Neural crest cell (in vitro differentiated cells): Measurements from ENCODE around the gene FN1. TPM values are rescaled to one million over a fixed set of nuclear protein-coding genes. Genes with fewer than 3 reads are reported as not detected.
"Not testable (repeated sequence)": the region's sequence is repeated elsewhere in the genome, so short reads cannot be mapped to it uniquely, and the experiment has no call there.

Source experiments
- DNase-seq: peaks from one replicate; pipeline ENCODE4 v3.0.0; 2021; ENCODE audit warnings: low read depth, mixed read lengths, low spot score
- H3K27ac Mint-ChIP-seq: one replicate; pipeline ENCODE4 v1.8.0; 2021; ENCODE audit warnings: mild to moderate bottlenecking, mixed read lengths; ENCODE audit not compliant: unreplicated experiment
- H3K27me3 Mint-ChIP-seq: 2 replicates; pipeline ENCODE4 v1.8.0; 2021; ENCODE audit warnings: low read depth, mild to moderate bottlenecking, mixed read lengths
- H3K36me3 Mint-ChIP-seq: 2 replicates; pipeline ENCODE4 v1.8.0; 2021; ENCODE audit warnings: low read depth, mild to moderate bottlenecking, mixed read lengths
- H3K4me1 Mint-ChIP-seq: 2 replicates; pipeline ENCODE4 v1.8.0; 2021; ENCODE audit warnings: mixed read lengths
- H3K4me3 Mint-ChIP-seq: one replicate; pipeline ENCODE4 v1.8.0; 2021; ENCODE audit warnings: mild to moderate bottlenecking, mixed read lengths
- H3K9me3 Mint-ChIP-seq: 2 replicates; pipeline ENCODE4 v1.8.0; 2021; ENCODE audit warnings: mixed read lengths
- total RNA-seq: library from RNA; stranded (reverse); gene quantifications from 2 replicates; pipeline ENCODE4 v1.2.1, GENCODE V29; 2021
- TF ChIP-seq, protein P1 (sequence below): fragments of 200-600 bp; sonication (generic); conservative IDR thresholded peaks from 2 replicates; pipeline ENCODE4 v1.5.0; 2021; ENCODE audit warnings: antibody characterized with exemption, mild to moderate bottlenecking

Gene FN1
- total RNA-seq, 1 donor from 2014 or later = 103 TPM

DNA sequence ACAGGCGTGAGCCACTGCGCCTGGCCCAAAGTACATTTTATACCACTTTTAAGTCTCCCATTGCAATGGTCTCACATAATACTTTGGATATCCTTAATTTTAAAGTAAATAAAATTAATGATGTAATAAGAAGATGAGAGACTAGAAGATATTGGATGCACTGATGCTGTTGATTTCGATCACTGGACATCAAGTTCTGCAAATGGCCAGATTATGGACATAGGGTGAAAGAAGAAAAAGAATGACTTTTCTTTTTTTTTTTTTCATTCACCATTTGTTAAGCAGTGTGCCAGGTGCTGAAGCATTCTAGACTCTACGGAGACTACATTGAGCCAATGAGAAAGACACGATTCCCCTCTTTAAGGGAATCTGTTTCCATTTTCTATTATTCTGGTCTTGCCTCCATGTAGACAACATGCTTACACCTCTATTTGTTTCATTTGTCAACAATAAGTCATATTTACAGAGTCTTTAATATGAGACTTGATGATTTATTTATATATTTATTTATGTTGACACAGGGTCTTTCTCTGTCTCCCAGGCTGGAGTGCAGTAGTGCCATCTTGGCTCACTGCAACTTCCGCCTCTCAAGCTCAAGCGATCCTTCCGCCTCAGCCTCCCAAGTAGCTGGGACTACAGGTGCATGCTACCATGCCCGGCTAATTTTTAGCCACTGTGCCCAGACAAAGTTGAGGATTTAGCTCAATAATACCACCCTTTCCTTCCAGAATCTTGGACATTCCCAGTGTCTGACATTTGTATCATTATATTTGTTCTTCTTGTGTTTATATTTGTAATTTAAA, 23.7 kb downstream of the FN1 start:
- TF ChIP-seq, protein P1, sequence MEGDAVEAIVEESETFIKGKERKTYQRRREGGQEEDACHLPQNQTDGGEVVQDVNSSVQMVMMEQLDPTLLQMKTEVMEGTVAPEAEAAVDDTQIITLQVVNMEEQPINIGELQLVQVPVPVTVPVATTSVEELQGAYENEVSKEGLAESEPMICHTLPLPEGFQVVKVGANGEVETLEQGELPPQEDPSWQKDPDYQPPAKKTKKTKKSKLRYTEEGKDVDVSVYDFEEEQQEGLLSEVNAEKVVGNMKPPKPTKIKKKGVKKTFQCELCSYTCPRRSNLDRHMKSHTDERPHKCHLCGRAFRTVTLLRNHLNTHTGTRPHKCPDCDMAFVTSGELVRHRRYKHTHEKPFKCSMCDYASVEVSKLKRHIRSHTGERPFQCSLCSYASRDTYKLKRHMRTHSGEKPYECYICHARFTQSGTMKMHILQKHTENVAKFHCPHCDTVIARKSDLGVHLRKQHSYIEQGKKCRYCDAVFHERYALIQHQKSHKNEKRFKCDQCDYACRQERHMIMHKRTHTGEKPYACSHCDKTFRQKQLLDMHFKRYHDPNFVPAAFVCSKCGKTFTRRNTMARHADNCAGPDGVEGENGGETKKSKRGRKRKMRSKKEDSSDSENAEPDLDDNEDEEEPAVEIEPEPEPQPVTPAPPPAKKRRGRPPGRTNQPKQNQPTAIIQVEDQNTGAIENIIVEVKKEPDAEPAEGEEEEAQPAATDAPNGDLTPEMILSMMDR = no peak
- no peaks in the 10 kb centered on the region for H3K4me1 Mint-ChIP-seq

DNA sequence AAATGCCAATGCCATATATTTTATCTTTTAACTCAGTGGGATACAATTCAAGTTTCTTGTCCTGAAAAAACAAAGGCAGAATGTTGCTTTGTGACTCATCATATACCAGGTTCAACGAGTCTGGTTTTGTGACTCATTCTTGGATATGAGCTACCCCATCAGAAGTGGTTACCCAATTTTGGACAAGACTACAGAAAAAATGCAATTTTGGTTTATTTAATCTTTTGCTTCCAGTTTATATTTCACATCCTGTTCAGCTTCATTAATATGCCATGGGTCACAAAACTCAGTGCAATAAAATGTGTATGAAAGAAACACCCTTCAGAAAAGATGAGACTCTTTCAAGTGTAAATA, 25.0 kb downstream of the FN1 start:
- Mint-ChIP-seq H3K9me3 (no peaks in the 10 kb centered on the region), H3K27ac (no peak overlapping the region), H3K27me3 (no peaks in the 10 kb centered on the region), H3K4me1 (no peaks in the 10 kb centered on the region), H3K36me3 (peaks cover 16% of the 10 kb centered on the region), H3K4me3 (no peak overlapping the region)
- TF ChIP-seq, protein P1 = no peak
- DNase-seq = no peak

More for the DNA sequence above, 23.7 kb downstream of the FN1 start:
- Mint-ChIP-seq H3K9me3 (no peaks in the 10 kb centered on the region), H3K27ac (no peak overlapping the region), H3K4me3 (no peak overlapping the region), H3K27me3 (no peaks in the 10 kb centered on the region), H3K36me3 (peaks cover 15% of the 10 kb centered on the region)
- no peak for DNase-seq

DNA sequence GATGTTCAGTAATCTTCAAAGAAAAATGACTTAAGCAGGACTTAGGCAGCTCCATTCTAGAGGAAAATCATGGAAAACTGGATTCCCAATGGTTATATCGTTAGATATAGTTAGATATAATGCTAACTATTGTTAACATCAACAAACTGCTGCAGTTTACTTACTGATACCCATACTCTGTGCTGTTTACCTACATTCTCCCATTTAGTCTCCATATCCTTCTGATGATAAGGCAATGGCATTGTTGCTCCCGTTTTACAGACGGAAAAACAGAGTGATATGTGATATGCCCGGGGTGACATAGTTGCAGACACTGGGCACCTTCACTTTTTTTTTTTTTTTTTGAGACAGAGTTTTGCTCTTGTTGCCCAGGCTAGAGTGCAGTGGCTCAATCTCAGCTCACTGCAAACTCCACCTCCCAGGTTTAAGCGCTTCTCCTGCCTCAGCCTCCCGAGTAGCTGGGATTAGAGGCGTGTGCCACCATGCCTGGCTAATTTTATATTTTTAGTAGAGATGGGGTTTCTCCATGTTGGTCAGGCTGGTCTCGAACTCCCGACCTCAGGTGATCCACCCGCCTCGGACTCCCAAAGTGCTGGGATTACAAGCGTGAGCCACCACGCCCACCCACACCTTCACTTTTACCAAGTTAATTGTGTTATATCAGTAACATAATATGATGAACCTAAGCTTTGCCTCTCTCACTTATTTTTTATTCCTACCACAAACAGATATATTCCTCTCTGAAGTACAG, 25.5 kb downstream of the FN1 start:
- H3K9me3 Mint-ChIP-seq = not testable (repeated sequence)
- peaks cover 17% of the 10 kb centered on the region for H3K36me3 Mint-ChIP-seq

DNA sequence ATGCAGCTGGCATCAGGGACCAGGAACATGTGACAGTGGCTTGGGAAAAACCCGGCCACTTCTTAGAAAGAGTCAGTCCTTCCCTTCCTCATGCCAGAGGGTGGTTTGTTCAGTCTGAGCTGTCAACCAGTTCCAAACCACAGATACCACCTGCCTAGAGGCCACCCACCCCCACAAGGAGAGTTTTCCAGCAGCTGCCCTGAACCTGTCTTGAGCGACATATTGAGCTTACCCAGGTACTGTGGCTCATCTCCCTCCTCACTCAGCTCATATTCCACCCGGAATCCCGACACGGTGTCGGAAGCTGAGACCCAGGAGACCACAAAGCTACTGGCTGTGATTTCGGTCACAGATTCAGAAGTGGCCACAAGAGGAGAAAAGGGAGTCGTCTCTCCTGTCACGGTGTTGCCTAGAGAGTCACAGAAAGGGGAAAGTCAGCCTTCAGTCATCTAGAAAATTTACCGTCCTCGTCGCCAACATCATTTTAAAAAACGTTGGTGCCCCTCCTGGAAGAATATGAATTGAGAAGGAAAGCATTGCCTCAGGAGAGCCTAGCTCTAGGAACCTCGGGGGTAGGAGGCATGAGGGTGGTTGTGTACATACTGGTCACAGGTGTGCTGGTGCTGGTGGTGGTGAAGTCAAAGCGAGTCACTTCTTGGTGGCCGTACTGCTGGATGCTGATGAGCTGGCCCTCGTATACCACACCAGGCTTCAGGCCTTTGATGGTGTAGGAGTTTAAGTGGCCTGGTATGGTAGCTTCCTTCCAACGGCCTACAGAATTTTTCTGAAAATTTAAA, 26.3 kb downstream of the FN1 start:
- H3K9me3 Mint-ChIP-seq = no peaks in the 10 kb centered on the region
- peaks cover 16% of the 10 kb centered on the region for H3K36me3 Mint-ChIP-seq
- no peak overlapping the region for H3K4me3 Mint-ChIP-seq
- DNase-seq = no peak
- no peaks in the 10 kb centered on the region for H3K27me3 Mint-ChIP-seq
- H3K27ac Mint-ChIP-seq = no peak overlapping the region
- no peaks in the 10 kb centered on the region for H3K4me1 Mint-ChIP-seq
- TF ChIP-seq, protein P1 = no peak

More for the DNA sequence above, 25.5 kb downstream of the FN1 start:
- H3K27ac Mint-ChIP-seq, H3K4me3 Mint-ChIP-seq, H3K4me1 Mint-ChIP-seq, DNase-seq, H3K27me3 Mint-ChIP-seq: not testable (repeated sequence)

DNA sequence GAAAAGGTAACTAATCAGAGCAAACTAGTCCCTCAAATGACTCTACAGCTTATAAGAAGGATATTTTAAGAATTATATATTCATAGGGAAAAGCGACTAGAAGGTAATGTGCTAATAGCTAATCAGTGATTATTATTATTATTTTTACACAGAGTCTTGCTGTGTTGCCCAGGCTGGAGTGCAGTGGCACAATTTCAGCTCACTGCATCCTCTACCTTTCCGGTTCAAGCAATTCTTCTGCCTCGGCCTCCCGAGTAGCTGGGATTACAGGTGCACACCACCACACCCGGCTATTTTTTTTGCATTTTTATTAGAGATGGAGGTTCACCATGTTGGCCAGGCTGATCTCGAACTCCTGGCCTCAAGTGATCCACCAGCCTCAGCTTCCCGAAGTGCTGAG, 27.4 kb downstream of the FN1 start:
- not testable (repeated sequence) for H3K4me1 Mint-ChIP-seq, H3K27ac Mint-ChIP-seq, H3K27me3 Mint-ChIP-seq, DNase-seq, H3K9me3 Mint-ChIP-seq, H3K4me3 Mint-ChIP-seq
- peaks cover 13% of the 10 kb centered on the region for H3K36me3 Mint-ChIP-seq

DNA sequence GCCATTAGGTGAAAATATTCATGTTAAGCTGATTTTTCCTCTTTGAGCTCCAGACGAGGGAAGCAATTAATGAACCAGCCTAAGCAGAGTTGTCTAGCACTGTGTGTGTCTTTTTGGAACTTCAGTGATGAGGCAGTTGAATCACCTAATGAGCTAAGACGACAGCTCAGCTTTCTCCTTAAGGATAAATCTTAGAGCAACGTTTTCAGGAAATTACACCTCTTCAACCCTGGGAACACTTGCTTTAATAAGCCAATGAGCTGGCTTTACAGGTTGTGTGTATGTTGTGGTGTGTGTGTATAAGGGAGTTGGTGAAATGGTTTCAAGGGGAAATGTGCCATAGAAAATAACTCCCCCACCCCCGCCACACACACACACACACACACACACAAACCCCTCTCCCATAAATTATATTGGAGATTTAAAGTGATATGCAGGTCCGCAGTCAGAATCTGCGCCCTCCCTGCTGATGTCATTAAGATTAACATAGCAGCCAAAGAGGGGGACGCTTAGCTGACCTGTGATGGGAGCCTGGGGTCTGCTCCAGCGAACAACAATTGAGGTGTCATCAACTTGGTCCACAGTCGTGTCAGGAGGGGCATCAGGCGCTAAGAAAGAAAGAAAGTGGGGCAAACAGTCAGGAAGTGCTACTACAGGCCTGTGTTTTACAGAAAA, 28.1 kb downstream of the FN1 start:
- Mint-ChIP-seq H3K27ac (no peak overlapping the region), H3K4me1 (no peaks in the 10 kb centered on the region)
- TF ChIP-seq, protein P1 = no peak

More for the DNA sequence above, 28.1 kb downstream of the FN1 start:
- Mint-ChIP-seq H3K27me3 (no peaks in the 10 kb centered on the region), H3K4me3 (no peak overlapping the region), H3K36me3 (peaks cover 12% of the 10 kb centered on the region), H3K9me3 (no peaks in the 10 kb centered on the region)
- no peak for DNase-seq
